Activated CD4-positive, alpha-beta memory T cell treated with anti-CD3 and anti-CD28 coated beads for 36 hours (primary cell): ENCODE results near the gene IQCN. TPM values are rescaled to one million over a fixed set of nuclear protein-coding genes. Genes with fewer than 3 reads are reported as not detected.
"Not testable (repeated sequence)": the region's sequence is repeated elsewhere in the genome, so short reads cannot be mapped to it uniquely, and the experiment has no call there.

Source experiments
- CTCF ChIA-PET: fragments of 350-600 bp; sonication (Branson Sonifier 250); formaldehyde crosslinking; loops from one replicate; lab custom pipeline; 2021; ENCODE audit warnings: antibody characterized with exemption, inconsistent platforms; lab: Charles Lee
- POLR2A ChIA-PET: fragments of 350-600 bp; sonication (Branson Sonifier 250); formaldehyde crosslinking; loops from one replicate; lab custom pipeline; 2021; ENCODE audit warnings: antibody characterized with exemption; lab: Charles Lee
- DNase-seq: peaks from one replicate; pipeline ENCODE4 v3.0.0-alpha.2; 2020
- H3K27ac Mint-ChIP-seq: one replicate; pipeline ENCODE4 v1.8.0; 2021; ENCODE audit warnings: mixed read lengths
- H3K27me3 Mint-ChIP-seq: one replicate; pipeline ENCODE4 v1.8.0; 2021; ENCODE audit warnings: mixed read lengths
- H3K36me3 Mint-ChIP-seq: one replicate; pipeline ENCODE4 v1.8.0; 2021; ENCODE audit warnings: mixed read lengths
- H3K4me1 Mint-ChIP-seq: one replicate; pipeline ENCODE4 v1.8.0; 2021; ENCODE audit warnings: low read depth, mixed read lengths
- H3K4me3 Mint-ChIP-seq: one replicate; pipeline ENCODE4 v1.8.0; 2021; ENCODE audit warnings: mild to moderate bottlenecking, mixed read lengths
- H3K9me3 Mint-ChIP-seq: one replicate; pipeline ENCODE4 v1.8.0; 2021; ENCODE audit warnings: mixed read lengths
- intact Hi-C: fragments of 100-400 bp; cut with micrococcal nuclease; formaldehyde crosslinking; loops from one replicate; pipeline ENCODE4 v1.15.1; 2023
- microRNA-seq: library from miRNA; unstranded; fragments of <30 nt; microRNA quantifications from one replicate; pipeline ENCODE4 v1.2.0, GENCODE V29; 2022; ENCODE audit warnings: borderline number of aligned reads, borderline microRNAs expressed, borderline replicate concordance
- total RNA-seq, 2 experiments: library from RNA; stranded (reverse); gene quantifications; one replicate each; pipeline ENCODE4 v1.2.3, GENCODE V29; 2021

IQCN gene
- total RNA-seq, 2 experiments from 2014 or later = 0.36 to 0.39 TPM

- H3K4me3 Mint-ChIP-seq = no peak overlapping the region
- CTCF ChIA-PET = interaction anchor here (0.8 to 1.5 kb wide), 4 partner anchors 11 to 168 kb away, joined by 3 to 6 read pairs (median 4); no protein-coding TSS in a partner anchor
- POLR2A ChIA-PET = interaction anchor here (0.7 kb wide), 1 partner anchor 10 kb away, joined by 3 read pairs; no protein-coding TSS in a partner anchor
Observed at GRCh38 chr19:18219911-18220631, 54.2 kb downstream of the IQCN start.

DNA sequence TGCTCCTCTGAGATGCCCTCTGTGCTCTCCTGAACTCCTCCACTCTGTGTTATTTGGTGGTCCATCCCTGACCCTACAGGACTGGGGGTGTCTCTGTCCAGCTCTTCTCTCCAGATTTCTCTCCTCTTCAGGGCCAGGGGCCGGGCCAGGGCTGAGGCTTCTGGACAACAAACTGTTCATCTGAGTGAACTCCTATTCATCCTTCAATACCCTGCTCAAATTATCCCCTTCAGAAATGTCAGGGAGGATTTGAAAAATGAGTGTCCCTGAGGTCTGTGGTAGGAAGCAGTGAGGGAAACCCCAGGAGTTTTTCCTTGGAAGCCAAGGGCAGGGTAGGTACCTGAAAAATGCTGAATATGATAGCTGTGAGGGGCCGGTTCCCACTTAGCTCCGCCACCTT is 55.7 kb downstream of the IQCN start:
- Mint-ChIP-seq H3K4me3 (no peak overlapping the region), H3K4me1 (peaks cover 3% of the 10 kb centered on the region), H3K27ac (no peak overlapping the region), H3K36me3 (no peaks in the 10 kb centered on the region), H3K9me3 (no peaks in the 10 kb centered on the region), H3K27me3 (peaks cover 12% of the 10 kb centered on the region)
- DNase-seq = no peak
- ChIA-PET CTCF (interaction anchor here (1.0 to 1.2 kb wide), 3 partner anchors 12 to 45 kb away, joined by 3 to 4 read pairs (median 3); no protein-coding TSS in a partner anchor), POLR2A (interaction anchor here (0.8 kb wide), 1 partner anchor 15 kb away, joined by 3 read pairs; the partner anchor contains the start of gene RAB3A)
- intact Hi-C loops = no loop called here

More at GRCh38 chr19:18219911-18220631, 54.2 kb downstream of the IQCN start:
- Mint-ChIP-seq H3K36me3 (no peaks in the 10 kb centered on the region), H3K9me3 (no peaks in the 10 kb centered on the region), H3K4me1 (peaks cover 13% of the 10 kb centered on the region), H3K27me3 (peaks cover 25% of the 10 kb centered on the region), H3K27ac (no peak overlapping the region)
- DNase-seq = no peak
- intact Hi-C loops = no loop called here

DNA sequence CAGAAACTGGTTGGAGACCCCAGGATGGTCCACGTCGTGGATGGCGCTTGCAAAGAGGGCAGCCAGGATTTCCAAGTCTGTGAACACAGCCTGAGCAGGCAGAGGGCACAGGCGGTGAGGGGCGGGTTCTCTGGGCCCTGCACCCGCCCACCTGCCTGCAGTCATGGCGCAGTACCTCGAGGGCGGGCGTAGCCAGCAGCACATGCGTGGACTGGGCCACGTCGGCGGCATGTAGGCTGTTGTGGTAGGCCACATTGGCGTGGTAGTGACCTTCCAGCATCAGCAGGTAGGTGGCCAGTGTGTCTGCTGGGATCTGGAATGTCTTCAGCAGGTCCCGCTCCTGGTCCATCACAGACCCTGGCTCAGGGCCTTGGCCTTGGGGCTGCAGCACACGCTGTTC is 56.1 kb downstream of the IQCN start:
- CTCF ChIA-PET = interaction anchor here (1.0 to 1.1 kb wide), 2 partner anchors 13 to 44 kb away, joined by 3 read pairs; no protein-coding TSS in a partner anchor
- H3K36me3 Mint-ChIP-seq = no peaks in the 10 kb centered on the region
- H3K27me3 Mint-ChIP-seq = peaks cover 10% of the 10 kb centered on the region
- no peak for DNase-seq
- POLR2A ChIA-PET = no interaction called here
- intact Hi-C loops = no loop called here
- H3K4me1 Mint-ChIP-seq = peaks cover 3% of the 10 kb centered on the region
- no peaks in the 10 kb centered on the region for H3K9me3 Mint-ChIP-seq
- no peak overlapping the region for H3K4me3 Mint-ChIP-seq
- no peak overlapping the region for H3K27ac Mint-ChIP-seq

- peaks cover 3% of the 10 kb centered on the region for H3K4me1 Mint-ChIP-seq
- POLR2A ChIA-PET = no interaction called here
- H3K9me3 Mint-ChIP-seq = no peaks in the 10 kb centered on the region
- no peak for DNase-seq
- peaks cover 10% of the 10 kb centered on the region for H3K27me3 Mint-ChIP-seq
- no peak overlapping the region for H3K27ac Mint-ChIP-seq
- intact Hi-C loops = no loop called here
- no peak overlapping the region for H3K4me3 Mint-ChIP-seq
- no peaks in the 10 kb centered on the region for H3K36me3 Mint-ChIP-seq
- CTCF ChIA-PET = interaction anchor here (1.3 kb wide), 1 partner anchor 35 kb away, joined by 4 read pairs; no protein-coding TSS in a partner anchor
Observed at GRCh38 chr19:18216789-18217188, 57.5 kb downstream of the IQCN start.

DNA sequence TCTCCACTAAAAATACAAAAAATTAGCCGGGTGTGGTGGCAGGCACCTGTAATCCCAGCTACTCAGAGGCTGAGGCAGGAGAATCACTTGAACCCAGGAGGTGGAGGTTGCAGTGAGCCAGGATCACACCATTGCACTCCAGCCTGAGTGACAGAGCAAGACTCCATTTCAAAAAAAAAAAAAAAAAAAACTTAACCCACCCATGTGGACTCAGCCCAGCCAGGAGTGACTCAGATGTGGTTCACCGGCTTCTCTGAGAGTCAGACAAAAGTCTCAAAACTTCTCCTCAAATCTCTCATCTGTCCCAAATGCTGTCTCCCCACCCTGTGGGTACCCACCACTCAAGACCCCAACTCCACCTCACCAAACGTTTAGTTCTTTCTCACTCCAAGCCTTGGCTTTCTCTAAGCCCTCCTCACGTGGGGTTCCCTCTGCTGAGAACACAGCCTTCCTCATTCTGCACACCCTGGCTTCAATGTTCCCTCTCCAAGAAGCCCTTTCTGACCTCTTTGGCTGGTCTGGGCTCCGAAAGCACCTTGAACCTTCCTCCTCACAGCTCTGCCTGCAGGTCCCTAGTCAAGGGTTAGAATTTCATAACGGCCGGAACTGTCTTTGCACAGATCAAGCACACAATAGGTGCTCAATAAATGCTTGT is 59.3 kb downstream of the IQCN start:
- Mint-ChIP-seq H3K27me3 (peaks cover 5% of the 10 kb centered on the region), H3K36me3 (no peaks in the 10 kb centered on the region), H3K4me3 (no peak overlapping the region), H3K9me3 (no peaks in the 10 kb centered on the region), H3K27ac (no peak overlapping the region), H3K4me1 (no peaks in the 10 kb centered on the region)
- DNase-seq = no peak
- ChIA-PET CTCF (interaction anchor here (1.4 kb wide), 1 partner anchor 38 kb away, joined by 4 read pairs; no protein-coding TSS in a partner anchor), POLR2A (no interaction called here)
- intact Hi-C loops = no loop called here

- peaks cover 6% of the 10 kb centered on the region for H3K27me3 Mint-ChIP-seq
- no peak overlapping the region for H3K4me3 Mint-ChIP-seq
- ChIA-PET POLR2A (no interaction called here), CTCF (no interaction called here)
- H3K9me3 Mint-ChIP-seq = no peaks in the 10 kb centered on the region
- intact Hi-C loops = no loop called here
- no peaks in the 10 kb centered on the region for H3K36me3 Mint-ChIP-seq
- H3K4me1 Mint-ChIP-seq = no peaks in the 10 kb centered on the region
- no peak for DNase-seq
- no peak overlapping the region for H3K27ac Mint-ChIP-seq
Observed at GRCh38 chr19:18211683-18212082, 62.6 kb downstream of the IQCN start.

DNA sequence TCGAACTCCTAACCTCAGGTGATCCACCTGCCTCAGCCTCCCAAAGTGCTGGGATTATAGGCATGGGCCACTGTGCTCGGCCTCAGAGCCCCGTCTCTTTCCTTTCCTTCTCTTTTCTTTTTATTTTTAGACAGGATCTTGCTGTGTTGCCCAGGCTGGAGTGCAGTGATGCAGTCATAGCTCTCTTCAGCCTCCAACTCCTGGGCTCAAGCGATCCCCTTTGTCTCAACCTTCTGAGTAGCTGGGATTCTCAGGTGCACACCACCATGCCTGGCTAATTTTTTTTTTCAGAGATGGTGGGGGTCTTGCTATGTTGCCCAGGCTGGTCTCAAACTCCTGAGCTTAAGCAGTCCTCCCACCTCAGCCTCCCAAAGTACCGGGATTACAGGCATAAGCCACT is 64.3 kb downstream of the IQCN start:
- H3K9me3 Mint-ChIP-seq, H3K4me1 Mint-ChIP-seq, H3K4me3 Mint-ChIP-seq, DNase-seq, H3K27me3 Mint-ChIP-seq, H3K27ac Mint-ChIP-seq, H3K36me3 Mint-ChIP-seq, intact Hi-C loops: not testable (repeated sequence)
- ChIA-PET POLR2A (interaction anchor here (0.6 kb wide), 1 partner anchor 10 kb away, joined by 3 read pairs; no protein-coding TSS in a partner anchor), CTCF (interaction anchor here (0.8 to 8.4 kb wide), 3 partner anchors 42 to 201 kb away, joined by 3 to 170 read pairs (median 5); a partner anchor contains a TSS)

DNA sequence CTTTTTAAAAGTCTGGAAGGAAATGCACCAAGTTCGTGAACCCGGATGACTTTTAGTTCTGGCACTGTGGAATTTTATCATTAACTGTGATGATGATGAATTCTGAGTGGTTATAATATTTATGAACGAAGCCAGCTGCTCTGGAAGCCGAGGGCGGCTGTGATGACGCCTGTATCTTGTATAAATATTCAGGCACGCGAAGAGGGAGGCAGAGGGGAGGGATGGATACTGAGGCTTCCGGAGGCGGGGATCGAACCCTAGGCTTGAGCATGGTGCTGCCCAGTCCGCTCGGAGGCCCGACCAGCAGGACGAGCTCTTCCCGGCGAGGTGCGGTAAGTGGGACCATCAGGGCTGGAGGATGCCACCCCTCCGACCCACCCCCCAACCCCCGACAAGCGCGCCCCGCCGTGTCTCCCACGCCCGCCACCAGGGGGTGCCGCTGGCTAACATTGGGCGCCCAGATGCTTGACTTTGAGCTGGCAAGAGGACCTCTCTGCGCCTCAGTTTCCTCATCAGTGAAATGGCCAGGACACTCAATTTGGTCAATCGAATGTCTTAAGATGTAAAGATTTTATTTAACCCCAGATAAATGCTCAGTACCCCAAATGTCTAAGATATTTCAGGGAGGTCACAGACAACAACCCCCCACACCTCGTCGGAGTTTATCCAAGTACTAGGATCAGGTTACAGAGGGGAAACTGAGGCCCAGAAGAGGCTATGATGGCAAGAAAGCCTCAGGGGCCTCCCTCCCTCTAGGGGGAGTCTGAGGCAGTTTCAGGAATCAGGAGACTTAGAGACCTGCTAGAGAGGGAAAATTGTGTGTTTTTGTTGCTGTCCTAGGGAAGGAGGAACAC is 65.9 kb downstream of the IQCN start:
- ChIA-PET POLR2A (no interaction called here), CTCF (interaction anchor here (0.6 to 8.4 kb wide), 20 partner anchors 8 to 206 kb away, joined by 3 to 170 read pairs (median 4); partner anchors contain the start of genes IQCN and PDE4C)
- DNase-seq = peak; percentile 67
- H3K27me3 Mint-ChIP-seq = peaks cover 6% of the 10 kb centered on the region
- H3K4me1 Mint-ChIP-seq = peaks cover 9% of the 10 kb centered on the region
- intact Hi-C loops = loop anchor here (1.0 kb wide), 1 partner anchor 43 kb away; no protein-coding TSS in a partner anchor
- H3K9me3 Mint-ChIP-seq = no peaks in the 10 kb centered on the region
- no peak overlapping the region for H3K27ac Mint-ChIP-seq
- H3K4me3 Mint-ChIP-seq = no peak overlapping the region
- H3K36me3 Mint-ChIP-seq = no peaks in the 10 kb centered on the region

Small RNA genes within 50 kb of the gene (microRNA-seq; reads per million reads assigned to microRNA genes)
- 4.7 reads per million, percentile 12 among the genes with 10 or more reads in this experiment for gene MIR3188

Other genes with a start within 250 kb of the IQCN start
- 10 to 100 TPM; 22.6 to 23.3 TPM for gene IL12RB1, start 187.5 kb downstream of the IQCN start, total RNA-seq
- gene MAST3, start 176.7 kb downstream of the IQCN start, total RNA-seq = 10 to 100 TPM; 22.5 to 23.8 TPM
- gene PIK3R2, start 121.3 kb downstream of the IQCN start, total RNA-seq = 10 to 100 TPM; 14.9 to 19.1 TPM
- gene IFI30, start 100.6 kb downstream of the IQCN start, total RNA-seq = 10 to 100 TPM; 23.7 to 26.9 TPM
- gene MPV17L2, start 81.2 kb downstream of the IQCN start, total RNA-seq = 1 to 10 TPM; 6.4 to 7.3 TPM
- 1 to 10 TPM; 3.9 to 4.3 TPM for gene RAB3A, start 70.4 kb downstream of the IQCN start, total RNA-seq
- gene PDE4C, start 48.0 kb downstream of the IQCN start, total RNA-seq = not detected
- 100 to 1,000 TPM; 232 to 236 TPM for gene JUND, start 7.2 kb upstream of the IQCN start, total RNA-seq
- gene LSM4, start 48.6 kb upstream of the IQCN start, total RNA-seq = 100 to 1,000 TPM; 356 to 361 TPM
- 10 to 100 TPM; 29.0 to 30.8 TPM for gene PGPEP1, start 66.1 kb upstream of the IQCN start, total RNA-seq
- gene GDF15, start 111.7 kb upstream of the IQCN start, total RNA-seq = not detected
- gene LRRC25, start 123.2 kb upstream of the IQCN start, total RNA-seq = not detected
- 100 to 1,000 TPM in 1 of 2 experiments, 10 to 100 TPM in 1; 97.9 to 102 TPM for gene SSBP4, start 144.9 kb upstream of the IQCN start, total RNA-seq
- gene ISYNA1, start 163.7 kb upstream of the IQCN start, total RNA-seq = 10 to 100 TPM; 19.3 to 20.0 TPM
- gene ELL, start 247.6 kb upstream of the IQCN start, total RNA-seq = 10 to 100 TPM; 24.7 to 29.7 TPM